AG09309 (cell line): Measurements from ENCODE around the gene CCDC93.

ENCODE experiments used
- DNase-seq: peaks from one replicate; pipeline ENCODE4 v3.0.0-alpha.2; 2010; ENCODE audit warnings: low read depth
- H3K4me3 ChIP-seq: 2 replicates; pipeline ENCODE4 v1.5.1; 2011; ENCODE audit warnings: mild to moderate bottlenecking, low read depth, low read length, moderate library complexity; ENCODE audit not compliant: control insufficient read depth
- CTCF ChIP-seq: IDR thresholded peaks from 2 replicates; pipeline ENCODE4 v1.5.1; 2011; ENCODE audit warnings: mild to moderate bottlenecking, low read depth, low read length, inconsistent platforms; ENCODE audit not compliant: insufficient read depth, control insufficient read depth; ENCODE audit errors: missing control alignments

The CCDC93 gene

DNA sequence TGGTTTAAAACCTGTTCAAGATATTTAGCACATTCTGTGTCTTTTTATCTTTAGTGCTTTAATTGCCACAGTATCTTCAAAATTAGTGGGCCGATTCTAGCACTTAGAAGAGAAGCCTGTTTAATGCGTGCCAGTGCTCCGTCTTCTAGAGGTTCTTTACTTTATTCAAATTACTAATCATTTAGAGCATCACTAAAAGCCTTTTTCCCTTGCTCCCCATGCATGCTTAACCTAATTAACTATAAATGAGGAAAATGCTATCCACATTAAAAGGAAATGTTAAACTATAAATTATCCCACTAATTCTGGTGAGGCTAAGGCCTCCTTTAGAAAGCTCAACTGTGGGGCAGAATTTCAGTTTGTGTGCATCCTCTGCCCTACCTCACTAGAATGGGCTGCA lies 42.9 kb upstream of the CCDC93 start:
- no peak for TF ChIP-seq CTCF
- DNase-seq: no peak

DNA sequence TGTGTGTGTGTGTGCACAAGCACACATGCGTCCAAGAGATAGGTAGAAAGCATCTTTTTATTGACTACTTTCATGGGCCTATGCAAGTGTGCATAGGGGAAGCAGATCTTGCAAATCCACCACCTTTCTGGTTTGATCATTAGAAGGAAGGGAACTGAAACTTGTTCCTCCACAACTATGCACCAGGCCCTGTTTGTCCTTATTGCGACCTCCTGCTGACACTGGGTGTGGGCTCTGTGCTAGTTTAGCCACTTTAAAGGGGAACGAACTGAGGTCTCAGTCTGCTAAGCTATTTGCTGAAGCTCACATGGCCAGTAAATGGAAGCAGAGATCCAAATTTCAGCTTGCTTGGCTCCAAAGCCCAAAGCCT lies 42.3 kb upstream of the CCDC93 start:
- no peak for DNase-seq
- no peak overlapping the region for H3K4me3 ChIP-seq

More for the DNA sequence above, 42.9 kb upstream of the CCDC93 start:
- H3K4me3 ChIP-seq: no peak overlapping the region

DNA sequence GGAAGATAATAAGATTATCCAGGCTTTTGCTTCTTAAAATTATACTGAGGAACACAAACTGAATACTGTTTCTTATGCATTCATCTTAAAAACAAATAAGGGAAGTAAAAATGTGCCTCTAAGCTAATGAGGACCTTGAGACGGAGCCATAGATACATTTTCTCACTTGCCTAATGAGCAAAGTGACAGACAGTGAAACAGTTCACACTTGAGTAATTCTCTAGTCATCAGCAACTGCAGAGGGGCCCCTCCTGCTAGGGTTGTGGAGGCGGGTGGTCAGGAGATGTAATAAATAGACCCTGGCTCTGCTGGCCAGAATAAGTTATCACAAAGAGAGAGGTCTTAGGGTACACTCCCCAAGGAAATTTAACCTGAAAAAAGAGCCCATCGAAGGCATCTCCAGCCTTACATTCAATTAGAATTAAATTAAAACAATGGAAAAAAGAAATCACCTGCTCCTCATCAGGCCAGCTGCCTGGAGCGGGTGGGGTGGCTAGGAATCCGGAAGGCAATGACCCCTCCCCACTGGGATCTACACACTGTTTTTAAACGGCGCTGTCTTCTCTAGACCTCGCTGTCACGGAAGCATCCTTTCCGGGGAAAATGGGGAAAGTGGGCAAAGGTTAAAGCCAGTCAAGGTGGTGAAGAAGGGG lies 41.8 kb upstream of the CCDC93 start:
- no peak for DNase-seq
- H3K4me3 ChIP-seq: no peak overlapping the region
- TF ChIP-seq CTCF: no peak

More for the DNA sequence above, 42.3 kb upstream of the CCDC93 start:
- no peak for TF ChIP-seq CTCF

- no peak for DNase-seq
- no peak for TF ChIP-seq CTCF
- no peak overlapping the region for H3K4me3 ChIP-seq
These were observed 40.5 kb upstream of the CCDC93 start for GRCh38 chr2:118054213-118055008.

- no peak for DNase-seq
- no peak overlapping the region for H3K4me3 ChIP-seq
- no peak for TF ChIP-seq CTCF
These were observed 39.8 kb upstream of the CCDC93 start for GRCh38 chr2:118053681-118054080.

- DNase-seq: no peak
- TF ChIP-seq CTCF: no peak
These were observed 38.6 kb upstream of the CCDC93 start for GRCh38 chr2:118052474-118052873.

More at GRCh38 chr2:118052474-118052873, 38.6 kb upstream of the CCDC93 start:
- H3K4me3 ChIP-seq: no peak overlapping the region
